AML-193 (cell line): Measurements from ENCODE around the gene COLEC12.
"Not testable (repeated sequence)": the region's sequence is repeated elsewhere in the genome, so short reads cannot be mapped to it uniquely, and the experiment has no call there.

Experiments
- DNase-seq, 2 experiments: peaks; one replicate each; lab custom pipeline; 2025; lab: John Stamatoyannopoulos, UW

The COLEC12 gene

GRCh38 chr18:320155-320554, 180.3 kb downstream of the COLEC12 start:
- DNase-seq: no peak

DNA sequence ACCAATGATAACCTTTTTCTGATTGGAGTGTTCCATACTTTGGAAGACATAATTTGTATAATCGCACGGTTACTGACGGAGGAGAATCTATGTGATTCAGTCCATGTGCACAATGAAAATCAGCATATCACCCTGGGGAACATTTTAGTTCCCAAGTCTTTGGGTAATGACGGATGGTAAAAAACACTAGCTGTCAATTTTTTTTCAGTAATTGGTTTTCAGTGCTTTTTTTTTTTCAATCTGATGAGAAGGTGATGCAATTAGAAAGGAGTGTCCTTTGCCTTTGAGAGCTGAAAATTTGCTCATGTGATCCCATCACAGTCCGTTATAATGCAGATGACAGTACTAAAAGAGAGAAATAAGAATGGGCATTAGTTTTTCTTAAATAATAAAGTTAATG, 180.8 kb downstream of the COLEC12 start:
- DNase-seq: no peak

DNA sequence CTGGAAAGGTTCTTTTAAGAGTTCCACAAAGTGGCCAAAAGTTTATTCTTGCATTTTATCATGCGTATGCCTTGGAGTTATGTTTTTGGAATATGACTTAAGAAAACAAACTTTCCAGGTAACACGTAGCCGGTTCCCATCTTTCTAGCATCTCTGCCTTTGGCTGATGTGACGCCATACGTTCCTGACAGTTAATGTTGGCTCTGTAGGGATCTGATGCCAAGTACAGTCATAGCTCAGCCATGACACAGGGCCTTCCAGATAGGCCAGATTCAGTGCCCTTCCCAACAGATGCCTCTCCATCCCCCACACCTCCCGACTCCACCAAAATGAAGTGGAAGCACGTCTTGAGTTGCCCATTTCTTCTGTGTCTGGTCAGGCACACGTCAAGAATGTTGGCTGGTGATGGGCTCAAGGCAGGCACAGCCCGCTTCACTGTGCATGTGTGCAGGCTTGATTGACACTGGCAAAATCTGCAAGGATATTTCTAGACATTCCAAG, 181.7 kb downstream of the COLEC12 start:
- no peak for DNase-seq

- no peak for DNase-seq
Measured at GRCh38 chr18:317618-318017, 182.9 kb downstream of the COLEC12 start.

DNA sequence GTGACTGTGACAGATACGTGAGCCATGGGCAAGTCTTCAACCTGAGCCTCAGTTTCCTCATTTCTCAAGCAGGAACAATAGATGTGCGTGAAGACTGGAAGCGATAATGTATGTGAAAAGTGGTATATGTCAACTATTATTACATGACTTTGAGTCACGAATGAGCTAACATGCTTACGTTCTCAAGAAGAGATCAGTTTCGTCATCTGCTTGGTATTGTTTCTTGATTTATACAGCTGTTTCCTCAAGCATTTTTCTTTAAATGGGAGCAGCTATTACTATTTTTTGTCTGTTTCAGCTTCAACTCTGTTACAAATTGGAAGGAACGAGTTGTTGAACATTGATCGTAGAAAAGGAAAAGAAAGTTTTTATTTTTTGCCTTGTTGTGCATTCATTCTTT, 184.1 kb downstream of the COLEC12 start:
- no peak for DNase-seq

DNA sequence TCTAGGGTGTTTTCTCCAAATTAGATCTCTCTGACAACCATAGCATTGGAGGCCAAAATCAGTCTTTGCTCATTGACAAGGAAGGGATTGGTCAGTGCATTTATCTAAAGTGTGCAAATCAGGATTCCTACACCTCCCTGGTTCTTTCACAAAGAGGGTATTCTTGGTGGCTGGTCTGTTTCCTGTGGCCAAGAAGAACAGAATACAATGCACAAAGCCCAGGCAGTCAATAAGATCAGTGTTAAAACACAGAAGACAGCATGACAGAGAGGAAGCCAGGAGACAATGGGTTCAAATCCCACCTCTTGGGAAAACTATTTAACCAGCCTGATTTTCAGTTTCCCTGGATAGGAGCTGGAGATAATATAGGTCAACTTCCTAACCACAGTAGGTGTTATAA, 186.6 kb downstream of the COLEC12 start:
- DNase-seq: no peak

DNA sequence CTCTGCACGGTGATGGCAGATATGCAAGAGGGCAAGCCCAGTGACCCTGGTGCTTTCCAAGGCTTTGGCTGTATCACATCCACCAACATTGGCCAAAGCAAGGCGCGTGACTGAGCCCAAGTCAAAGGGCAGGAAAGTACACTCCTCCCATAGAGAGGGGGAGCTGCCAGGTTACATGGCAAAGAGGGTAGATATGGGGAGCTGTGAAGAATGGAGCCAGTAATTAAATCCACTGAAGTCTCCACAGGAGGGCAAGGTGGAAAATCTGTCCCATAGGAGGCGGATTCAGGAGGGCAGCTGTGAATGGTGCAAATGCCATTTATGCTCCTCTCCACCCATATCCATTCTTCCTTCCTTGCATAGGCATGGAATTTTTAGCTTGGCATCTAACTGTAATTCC, 188.1 kb downstream of the COLEC12 start:
- DNase-seq: no peak

- DNase-seq: no peak
Measured at GRCh38 chr18:310042-310441, 190.5 kb downstream of the COLEC12 start.

GRCh38 chr18:308086-308485, 192.4 kb downstream of the COLEC12 start:
- not testable (repeated sequence) for DNase-seq

DNA sequence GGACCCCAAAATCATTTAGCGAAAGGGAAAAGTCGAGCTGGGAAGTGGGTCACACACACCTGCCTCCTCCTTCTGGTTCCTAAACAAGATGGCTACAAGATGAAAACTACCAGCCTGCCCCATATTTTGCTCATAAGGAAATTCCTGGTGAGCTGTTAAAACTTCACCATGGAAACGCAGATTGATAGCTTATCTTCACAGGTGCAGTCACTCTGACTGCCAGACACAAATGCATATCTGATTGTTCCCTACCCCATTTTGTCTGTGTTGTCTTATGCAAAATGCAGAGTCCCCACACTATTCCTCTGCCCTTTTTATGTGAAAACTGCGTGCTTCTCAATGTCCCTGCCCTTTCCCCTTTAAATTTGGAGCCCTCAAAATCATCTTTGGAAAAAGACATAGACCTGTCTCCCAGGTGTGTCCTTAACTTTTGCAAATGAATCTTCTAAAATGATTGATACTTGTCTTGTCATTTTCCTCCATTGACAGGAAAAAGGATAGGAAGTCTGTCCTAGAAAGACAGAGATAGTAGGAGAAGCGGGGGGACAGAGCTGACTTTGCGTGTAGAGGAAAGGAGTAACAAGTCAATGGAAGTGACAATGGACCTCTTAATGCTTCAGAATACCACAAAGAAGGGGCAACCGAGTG, 193.8 kb downstream of the COLEC12 start:
- no peak for DNase-seq

GRCh38 chr18:305003-305501, 195.4 kb downstream of the COLEC12 start:
- no peak for DNase-seq

- no peak for DNase-seq
Measured at GRCh38 chr18:303607-304006, 196.9 kb downstream of the COLEC12 start.

- no peak for DNase-seq
Measured at GRCh38 chr18:303011-303410, 197.5 kb downstream of the COLEC12 start.

GRCh38 chr18:302097-302496, 198.4 kb downstream of the COLEC12 start:
- no peak for DNase-seq

DNA sequence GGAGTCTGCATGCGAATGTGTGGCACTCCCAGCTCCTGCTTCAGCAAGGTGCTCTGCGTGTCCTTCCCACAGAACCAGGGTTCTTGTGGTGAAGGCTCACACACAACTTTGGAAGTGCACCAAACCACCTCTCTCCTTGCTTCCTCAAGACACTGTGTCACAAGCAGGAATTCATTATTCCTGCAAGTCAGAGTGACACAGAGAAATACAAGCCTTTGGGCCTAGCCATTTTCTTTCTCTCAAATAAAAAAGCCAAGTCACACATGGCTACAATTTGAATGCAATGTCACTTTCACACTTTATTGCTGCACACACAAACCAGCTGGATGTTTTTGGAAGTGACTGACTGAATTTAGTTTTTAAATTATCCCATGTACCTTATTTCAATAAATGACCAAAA, 202.6 kb downstream of the COLEC12 start:
- DNase-seq: no peak

GRCh38 chr18:295756-296490, 204.6 kb downstream of the COLEC12 start:
- DNase-seq: no peak

DNA sequence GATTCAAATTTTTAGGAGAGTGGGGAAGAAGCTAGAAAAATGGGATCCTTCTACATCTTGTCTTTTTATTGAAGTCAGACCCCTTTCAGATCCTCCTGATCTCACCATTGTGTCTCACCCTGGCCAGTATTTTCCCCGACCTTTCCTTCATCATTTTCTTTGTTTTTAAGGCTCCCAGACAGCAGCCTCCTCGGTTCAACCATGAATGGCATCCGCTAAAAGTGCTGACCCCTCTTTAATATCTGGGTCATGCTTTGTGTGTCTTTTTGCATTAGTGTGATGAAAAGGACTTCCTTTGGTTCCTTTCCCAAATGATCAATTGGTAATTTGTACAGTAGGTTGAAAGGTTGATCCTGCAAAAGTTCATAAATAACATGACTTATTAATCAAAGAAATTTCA, 205.9 kb downstream of the COLEC12 start:
- DNase-seq: no peak

- DNase-seq: no peak
Measured at GRCh38 chr18:293536-293935, 207.0 kb downstream of the COLEC12 start.

- no peak for DNase-seq
Measured at GRCh38 chr18:292271-292670, 208.2 kb downstream of the COLEC12 start.

DNA sequence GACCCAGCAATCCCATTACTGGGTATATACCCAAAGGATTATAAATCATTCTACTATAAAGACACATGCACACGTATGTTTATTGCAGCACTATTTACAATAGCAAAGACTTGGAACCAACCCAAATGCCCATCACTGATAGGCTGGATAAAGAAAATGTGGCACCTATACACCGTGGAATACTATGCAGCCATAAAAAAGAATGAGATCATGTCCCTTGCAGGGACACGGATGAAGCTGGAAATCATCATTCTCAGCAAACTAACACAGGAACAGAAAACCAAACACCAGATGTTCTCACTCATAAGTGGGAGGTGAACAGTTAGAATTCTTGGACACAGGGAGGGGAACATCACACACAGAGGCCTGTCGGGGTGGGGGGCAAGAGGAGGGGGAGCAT, 210.5 kb downstream of the COLEC12 start:
- not testable (repeated sequence) for DNase-seq

DNA sequence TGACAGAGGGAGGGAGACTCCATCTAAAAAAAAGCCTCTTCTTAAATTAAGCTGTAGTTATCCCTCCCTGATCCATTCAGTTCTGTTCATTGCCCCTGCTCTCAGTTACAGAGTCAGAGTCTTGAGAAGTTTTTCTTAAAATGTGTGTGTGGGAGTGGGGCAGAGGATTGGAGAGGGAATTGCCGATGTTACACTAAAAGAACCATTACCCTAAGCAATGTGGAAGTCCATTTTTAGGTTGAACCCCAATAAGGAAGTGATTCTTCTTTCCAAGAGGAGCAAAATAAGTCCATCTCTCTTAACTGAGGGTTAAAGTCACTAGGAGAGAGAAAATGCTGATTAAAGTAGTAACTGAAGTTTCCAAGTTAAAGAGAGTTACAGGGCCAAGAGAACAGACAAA, 211.5 kb downstream of the COLEC12 start:
- DNase-seq: no peak

DNA sequence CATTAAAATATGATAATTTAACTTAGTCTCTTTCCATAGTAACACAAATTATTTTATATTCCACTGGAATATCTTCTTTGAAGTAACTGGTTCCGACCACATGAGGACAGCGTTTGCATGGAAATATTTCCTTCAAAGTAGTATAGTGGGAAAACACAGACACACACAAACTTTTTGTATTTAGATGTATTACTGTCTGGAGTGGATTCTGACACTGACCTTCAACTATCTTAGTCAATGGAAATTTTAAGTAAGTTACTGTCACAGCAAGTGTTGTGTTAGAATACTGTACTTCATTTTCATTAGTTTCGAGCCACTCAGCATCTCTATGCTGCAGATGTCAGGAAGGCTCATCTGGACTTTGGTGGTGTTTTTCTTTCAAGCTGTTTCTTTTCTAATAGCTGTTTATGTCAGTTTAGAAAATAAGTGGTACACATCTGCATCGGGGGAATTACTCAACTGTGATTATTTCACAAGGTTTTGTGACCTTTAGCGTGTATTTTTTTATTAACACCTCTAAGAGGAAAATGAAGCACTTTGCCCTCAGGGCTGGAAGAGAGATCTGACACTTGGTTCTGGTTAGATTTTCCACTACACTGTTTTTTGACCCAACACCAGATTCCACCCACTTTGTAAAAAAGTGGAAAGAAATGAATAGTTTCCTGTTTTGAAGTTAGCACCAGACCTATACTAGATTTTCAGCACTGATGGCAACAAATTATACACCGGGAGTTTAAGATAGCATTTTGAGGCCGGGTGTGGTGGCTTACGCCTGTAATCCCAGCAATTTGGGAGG, 213.8 kb downstream of the COLEC12 start:
- peak; percentile 10 to 23 for DNase-seq

DNA sequence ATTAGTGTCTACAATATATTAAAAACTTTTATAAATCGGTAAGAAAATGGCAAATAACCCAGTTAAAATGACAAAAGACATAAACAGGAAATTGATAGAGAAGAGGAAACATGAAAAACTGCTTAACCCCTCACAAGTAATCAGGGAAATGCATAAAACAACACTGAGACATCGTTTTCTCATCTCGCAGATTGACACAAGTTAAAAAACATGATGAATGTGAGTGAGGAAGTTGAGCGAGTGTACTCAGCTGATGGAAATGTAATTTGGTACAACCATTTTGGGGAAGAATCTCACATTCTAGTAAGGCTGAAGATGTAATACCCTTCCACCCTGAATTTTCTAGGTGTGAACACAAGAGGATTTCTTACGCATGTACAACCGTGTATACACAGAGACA, 214.7 kb downstream of the COLEC12 start:
- no peak for DNase-seq
